H1 (cell line): ENCODE data around the gene FOXF1. TPM values are rescaled to one million over a fixed set of nuclear protein-coding genes. Genes with fewer than 3 reads are reported as not detected.

Source experiments
- CHD2 ChIP-seq: IDR thresholded peaks from 2 replicates; pipeline ENCODE4 v1.6.1; 2012; ENCODE audit warnings: low read length, improper control_type of control experiment
- EGR1 ChIP-seq: IDR thresholded peaks from 2 replicates; pipeline ENCODE4 v1.6.1; 2011; ENCODE audit warnings: low read depth, low read length, borderline replicate concordance
- GABPA ChIP-seq: IDR thresholded peaks from 2 replicates; pipeline ENCODE4 v1.6.1; 2011; ENCODE audit warnings: mild to moderate bottlenecking, low read length, moderate library complexity, borderline replicate concordance; ENCODE audit not compliant: insufficient read depth
- YY1 ChIP-seq: IDR thresholded peaks from 2 replicates; pipeline ENCODE4 v1.6.1; 2011; ENCODE audit warnings: low read depth, mild to moderate bottlenecking, low read length
- polyA plus RNA-seq, 7 experiments: library from polyadenylated mRNA; depleted of rRNA in 3 of 7; stranded (reverse) in 5 of 7; unstranded in 2 of 7; fragments of >200 nt in 5 of 7; fragments of 200-250 nt in 2 of 7; gene quantifications; 1 replicate in 5 of 7; 2 replicates in 1 of 7; 4 replicates in 1 of 7; pipeline versions ENCODE4 v1.2.1 to v1.2.3, GENCODE V29; 2011 to 2013; ENCODE audit warnings: missing spikeins in 2 of 7, mixed read lengths in 2 of 7
- total RNA-seq: library from RNA; stranded (reverse); fragmentation: NEBNext Ultra II Directional; extraction: Animal tissue kit (Norgen Biotek cat#: 25700); gene quantifications from 2 replicates; pipeline ENCODE4 v1.2.1, GENCODE V29; 2021
- TF ChIP-seq, protein P1 (sequence below): fragments of 300-600 bp; sonication (generic); IDR thresholded peaks from 2 replicates; pipeline ENCODE4 v1.7.1; 2012; ENCODE audit warnings: low read length, moderate library complexity, mild to moderate bottlenecking, inconsistent platforms; ENCODE audit not compliant: insufficient replicate concordance
- TF ChIP-seq, protein P2 (sequence below): IDR thresholded peaks from 2 replicates; pipeline ENCODE4 v1.6.1; 2011; ENCODE audit warnings: low read length, improper control_type of control experiment

Gene FOXF1
- total and polyA plus RNA-seq, 2 of the 8 experiments (the other 6 are each of a cell fraction or from before 2014, with no cell fraction given) = 0.02 TPM; not detected in 1

DNA sequence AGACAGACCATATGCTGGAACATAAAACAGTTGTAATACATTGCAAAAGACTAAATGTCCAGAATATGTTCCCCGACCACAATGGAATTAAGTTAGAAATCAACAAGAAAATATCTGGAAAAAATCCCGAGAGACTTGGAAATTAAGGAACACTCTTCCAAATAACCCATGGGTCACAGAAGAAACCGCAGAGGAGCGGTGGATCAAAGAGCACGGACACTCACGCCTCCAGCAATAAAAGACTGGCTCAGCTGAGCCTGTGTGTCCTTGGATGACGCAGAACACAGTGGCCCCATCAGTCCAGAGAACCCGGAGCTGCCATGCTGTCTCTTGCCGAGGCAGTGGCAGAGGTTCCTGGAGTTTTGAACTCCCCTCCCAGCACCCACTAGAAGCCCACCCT, 30.9 kb upstream of the FOXF1 start (continued):
- TF ChIP-seq, protein P1, sequence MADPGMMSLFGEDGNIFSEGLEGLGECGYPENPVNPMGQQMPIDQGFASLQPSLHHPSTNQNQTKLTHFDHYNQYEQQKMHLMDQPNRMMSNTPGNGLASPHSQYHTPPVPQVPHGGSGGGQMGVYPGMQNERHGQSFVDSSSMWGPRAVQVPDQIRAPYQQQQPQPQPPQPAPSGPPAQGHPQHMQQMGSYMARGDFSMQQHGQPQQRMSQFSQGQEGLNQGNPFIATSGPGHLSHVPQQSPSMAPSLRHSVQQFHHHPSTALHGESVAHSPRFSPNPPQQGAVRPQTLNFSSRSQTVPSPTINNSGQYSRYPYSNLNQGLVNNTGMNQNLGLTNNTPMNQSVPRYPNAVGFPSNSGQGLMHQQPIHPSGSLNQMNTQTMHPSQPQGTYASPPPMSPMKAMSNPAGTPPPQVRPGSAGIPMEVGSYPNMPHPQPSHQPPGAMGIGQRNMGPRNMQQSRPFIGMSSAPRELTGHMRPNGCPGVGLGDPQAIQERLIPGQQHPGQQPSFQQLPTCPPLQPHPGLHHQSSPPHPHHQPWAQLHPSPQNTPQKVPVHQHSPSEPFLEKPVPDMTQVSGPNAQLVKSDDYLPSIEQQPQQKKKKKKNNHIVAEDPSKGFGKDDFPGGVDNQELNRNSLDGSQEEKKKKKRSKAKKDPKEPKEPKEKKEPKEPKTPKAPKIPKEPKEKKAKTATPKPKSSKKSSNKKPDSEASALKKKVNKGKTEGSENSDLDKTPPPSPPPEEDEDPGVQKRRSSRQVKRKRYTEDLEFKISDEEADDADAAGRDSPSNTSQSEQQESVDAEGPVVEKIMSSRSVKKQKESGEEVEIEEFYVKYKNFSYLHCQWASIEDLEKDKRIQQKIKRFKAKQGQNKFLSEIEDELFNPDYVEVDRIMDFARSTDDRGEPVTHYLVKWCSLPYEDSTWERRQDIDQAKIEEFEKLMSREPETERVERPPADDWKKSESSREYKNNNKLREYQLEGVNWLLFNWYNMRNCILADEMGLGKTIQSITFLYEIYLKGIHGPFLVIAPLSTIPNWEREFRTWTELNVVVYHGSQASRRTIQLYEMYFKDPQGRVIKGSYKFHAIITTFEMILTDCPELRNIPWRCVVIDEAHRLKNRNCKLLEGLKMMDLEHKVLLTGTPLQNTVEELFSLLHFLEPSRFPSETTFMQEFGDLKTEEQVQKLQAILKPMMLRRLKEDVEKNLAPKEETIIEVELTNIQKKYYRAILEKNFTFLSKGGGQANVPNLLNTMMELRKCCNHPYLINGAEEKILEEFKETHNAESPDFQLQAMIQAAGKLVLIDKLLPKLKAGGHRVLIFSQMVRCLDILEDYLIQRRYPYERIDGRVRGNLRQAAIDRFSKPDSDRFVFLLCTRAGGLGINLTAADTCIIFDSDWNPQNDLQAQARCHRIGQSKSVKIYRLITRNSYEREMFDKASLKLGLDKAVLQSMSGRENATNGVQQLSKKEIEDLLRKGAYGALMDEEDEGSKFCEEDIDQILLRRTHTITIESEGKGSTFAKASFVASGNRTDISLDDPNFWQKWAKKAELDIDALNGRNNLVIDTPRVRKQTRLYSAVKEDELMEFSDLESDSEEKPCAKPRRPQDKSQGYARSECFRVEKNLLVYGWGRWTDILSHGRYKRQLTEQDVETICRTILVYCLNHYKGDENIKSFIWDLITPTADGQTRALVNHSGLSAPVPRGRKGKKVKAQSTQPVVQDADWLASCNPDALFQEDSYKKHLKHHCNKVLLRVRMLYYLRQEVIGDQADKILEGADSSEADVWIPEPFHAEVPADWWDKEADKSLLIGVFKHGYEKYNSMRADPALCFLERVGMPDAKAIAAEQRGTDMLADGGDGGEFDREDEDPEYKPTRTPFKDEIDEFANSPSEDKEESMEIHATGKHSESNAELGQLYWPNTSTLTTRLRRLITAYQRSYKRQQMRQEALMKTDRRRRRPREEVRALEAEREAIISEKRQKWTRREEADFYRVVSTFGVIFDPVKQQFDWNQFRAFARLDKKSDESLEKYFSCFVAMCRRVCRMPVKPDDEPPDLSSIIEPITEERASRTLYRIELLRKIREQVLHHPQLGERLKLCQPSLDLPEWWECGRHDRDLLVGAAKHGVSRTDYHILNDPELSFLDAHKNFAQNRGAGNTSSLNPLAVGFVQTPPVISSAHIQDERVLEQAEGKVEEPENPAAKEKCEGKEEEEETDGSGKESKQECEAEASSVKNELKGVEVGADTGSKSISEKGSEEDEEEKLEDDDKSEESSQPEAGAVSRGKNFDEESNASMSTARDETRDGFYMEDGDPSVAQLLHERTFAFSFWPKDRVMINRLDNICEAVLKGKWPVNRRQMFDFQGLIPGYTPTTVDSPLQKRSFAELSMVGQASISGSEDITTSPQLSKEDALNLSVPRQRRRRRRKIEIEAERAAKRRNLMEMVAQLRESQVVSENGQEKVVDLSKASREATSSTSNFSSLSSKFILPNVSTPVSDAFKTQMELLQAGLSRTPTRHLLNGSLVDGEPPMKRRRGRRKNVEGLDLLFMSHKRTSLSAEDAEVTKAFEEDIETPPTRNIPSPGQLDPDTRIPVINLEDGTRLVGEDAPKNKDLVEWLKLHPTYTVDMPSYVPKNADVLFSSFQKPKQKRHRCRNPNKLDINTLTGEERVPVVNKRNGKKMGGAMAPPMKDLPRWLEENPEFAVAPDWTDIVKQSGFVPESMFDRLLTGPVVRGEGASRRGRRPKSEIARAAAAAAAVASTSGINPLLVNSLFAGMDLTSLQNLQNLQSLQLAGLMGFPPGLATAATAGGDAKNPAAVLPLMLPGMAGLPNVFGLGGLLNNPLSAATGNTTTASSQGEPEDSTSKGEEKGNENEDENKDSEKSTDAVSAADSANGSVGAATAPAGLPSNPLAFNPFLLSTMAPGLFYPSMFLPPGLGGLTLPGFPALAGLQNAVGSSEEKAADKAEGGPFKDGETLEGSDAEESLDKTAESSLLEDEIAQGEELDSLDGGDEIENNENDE = no peak
- TF ChIP-seq YY1 (no peak), CHD2 (no peak), GABPA (no peak), EGR1 (no peak)
- TF ChIP-seq, protein P2, sequence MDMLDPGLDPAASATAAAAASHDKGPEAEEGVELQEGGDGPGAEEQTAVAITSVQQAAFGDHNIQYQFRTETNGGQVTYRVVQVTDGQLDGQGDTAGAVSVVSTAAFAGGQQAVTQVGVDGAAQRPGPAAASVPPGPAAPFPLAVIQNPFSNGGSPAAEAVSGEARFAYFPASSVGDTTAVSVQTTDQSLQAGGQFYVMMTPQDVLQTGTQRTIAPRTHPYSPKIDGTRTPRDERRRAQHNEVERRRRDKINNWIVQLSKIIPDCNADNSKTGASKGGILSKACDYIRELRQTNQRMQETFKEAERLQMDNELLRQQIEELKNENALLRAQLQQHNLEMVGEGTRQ = no peak
- TF ChIP-seq, all 59 proteins: peak for 0
